ENCODE measurements around the gene AZGP1.

DNA sequence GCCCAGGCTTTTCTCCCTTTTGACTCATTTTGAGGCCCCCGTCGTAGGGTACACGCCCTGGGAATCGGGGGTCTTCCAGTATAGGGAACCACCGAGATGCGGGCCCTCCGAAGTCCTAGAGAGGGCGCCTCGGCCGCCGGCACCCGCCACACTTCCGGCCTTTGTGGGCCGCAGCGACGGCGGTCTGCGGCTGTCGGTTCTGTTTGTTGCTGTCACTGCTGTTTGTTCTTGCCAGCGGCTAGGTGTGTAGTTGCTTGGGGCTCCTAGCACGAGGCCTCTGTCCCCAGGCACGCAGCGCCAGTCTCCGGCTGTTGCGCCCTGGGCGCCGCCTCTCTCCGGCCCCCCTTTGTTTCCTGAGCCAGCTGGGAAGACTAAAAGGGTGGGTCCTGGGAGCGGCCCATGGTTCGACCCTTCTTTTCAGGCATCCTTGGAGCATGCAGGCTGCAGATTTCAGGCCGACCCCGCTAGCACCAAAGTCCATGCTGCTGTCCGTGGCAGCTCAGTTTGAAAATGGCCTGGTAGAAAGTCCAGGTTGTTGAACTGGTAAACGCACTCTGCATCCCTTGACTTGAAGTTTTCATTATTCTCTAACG is 21.8 kb upstream of the AZGP1 start:
- TF ChIP-seq, protein P1, sequence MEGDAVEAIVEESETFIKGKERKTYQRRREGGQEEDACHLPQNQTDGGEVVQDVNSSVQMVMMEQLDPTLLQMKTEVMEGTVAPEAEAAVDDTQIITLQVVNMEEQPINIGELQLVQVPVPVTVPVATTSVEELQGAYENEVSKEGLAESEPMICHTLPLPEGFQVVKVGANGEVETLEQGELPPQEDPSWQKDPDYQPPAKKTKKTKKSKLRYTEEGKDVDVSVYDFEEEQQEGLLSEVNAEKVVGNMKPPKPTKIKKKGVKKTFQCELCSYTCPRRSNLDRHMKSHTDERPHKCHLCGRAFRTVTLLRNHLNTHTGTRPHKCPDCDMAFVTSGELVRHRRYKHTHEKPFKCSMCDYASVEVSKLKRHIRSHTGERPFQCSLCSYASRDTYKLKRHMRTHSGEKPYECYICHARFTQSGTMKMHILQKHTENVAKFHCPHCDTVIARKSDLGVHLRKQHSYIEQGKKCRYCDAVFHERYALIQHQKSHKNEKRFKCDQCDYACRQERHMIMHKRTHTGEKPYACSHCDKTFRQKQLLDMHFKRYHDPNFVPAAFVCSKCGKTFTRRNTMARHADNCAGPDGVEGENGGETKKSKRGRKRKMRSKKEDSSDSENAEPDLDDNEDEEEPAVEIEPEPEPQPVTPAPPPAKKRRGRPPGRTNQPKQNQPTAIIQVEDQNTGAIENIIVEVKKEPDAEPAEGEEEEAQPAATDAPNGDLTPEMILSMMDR (IDR thresholded peaks at IDR 0.05; ENCODE audit: insufficient read depth, low read length) = no peak
- no peak for TF ChIP-seq POLR2AphosphoS5 (IDR thresholded peaks at IDR 0.05; ENCODE audit: low read depth)
- TF ChIP-seq, protein P2, sequence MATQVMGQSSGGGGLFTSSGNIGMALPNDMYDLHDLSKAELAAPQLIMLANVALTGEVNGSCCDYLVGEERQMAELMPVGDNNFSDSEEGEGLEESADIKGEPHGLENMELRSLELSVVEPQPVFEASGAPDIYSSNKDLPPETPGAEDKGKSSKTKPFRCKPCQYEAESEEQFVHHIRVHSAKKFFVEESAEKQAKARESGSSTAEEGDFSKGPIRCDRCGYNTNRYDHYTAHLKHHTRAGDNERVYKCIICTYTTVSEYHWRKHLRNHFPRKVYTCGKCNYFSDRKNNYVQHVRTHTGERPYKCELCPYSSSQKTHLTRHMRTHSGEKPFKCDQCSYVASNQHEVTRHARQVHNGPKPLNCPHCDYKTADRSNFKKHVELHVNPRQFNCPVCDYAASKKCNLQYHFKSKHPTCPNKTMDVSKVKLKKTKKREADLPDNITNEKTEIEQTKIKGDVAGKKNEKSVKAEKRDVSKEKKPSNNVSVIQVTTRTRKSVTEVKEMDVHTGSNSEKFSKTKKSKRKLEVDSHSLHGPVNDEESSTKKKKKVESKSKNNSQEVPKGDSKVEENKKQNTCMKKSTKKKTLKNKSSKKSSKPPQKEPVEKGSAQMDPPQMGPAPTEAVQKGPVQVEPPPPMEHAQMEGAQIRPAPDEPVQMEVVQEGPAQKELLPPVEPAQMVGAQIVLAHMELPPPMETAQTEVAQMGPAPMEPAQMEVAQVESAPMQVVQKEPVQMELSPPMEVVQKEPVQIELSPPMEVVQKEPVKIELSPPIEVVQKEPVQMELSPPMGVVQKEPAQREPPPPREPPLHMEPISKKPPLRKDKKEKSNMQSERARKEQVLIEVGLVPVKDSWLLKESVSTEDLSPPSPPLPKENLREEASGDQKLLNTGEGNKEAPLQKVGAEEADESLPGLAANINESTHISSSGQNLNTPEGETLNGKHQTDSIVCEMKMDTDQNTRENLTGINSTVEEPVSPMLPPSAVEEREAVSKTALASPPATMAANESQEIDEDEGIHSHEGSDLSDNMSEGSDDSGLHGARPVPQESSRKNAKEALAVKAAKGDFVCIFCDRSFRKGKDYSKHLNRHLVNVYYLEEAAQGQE (IDR thresholded peaks at IDR 0.05; ENCODE audit: insufficient replicate concordance, low read depth) = no peak

Data from HL-60 (cell line).